ENCODE results near the gene LCE1B. TPM values are rescaled to one million over a fixed set of nuclear protein-coding genes. Genes with fewer than 3 reads are reported as not detected.

Gene LCE1B
- total and polyA plus RNA-seq, 8 donors: not detected

DNA sequence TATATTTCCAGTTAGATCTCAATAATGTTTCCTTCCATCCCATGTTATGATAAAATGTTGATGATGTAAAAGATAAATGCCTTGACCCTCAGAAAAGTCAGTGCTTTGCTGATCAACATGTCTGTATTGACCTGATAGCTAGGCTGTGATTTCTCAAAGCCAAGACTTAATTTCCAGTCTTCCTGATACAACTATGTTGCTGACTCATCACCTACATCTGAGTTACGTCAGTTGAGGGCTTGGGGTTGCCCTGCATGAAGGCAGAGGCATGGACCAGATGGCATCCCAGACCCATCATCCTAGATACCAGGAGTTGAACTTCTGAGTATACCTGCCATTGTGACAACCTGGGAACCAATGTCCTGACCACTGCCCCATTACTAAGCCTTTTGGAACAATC is 10.4 kb upstream of the LCE1B start:
- no peak for ATAC-seq
- DNase-seq: no peak
- Histone ChIP-seq H3K27me3 (peaks cover 0 to 3% (median 0%) of the 10 kb centered on the region in 4 donors), H3K4me1 (no peaks in the 10 kb centered on the region), H3K4me3 (no peak overlapping the region), H3K27ac (no peak overlapping the region), H3K36me3 (no peaks in the 10 kb centered on the region), H3K9me3 (no peaks in the 10 kb centered on the region)
- FAIRE-seq: no peak
- intact Hi-C loops (cut with DNase I): no loop called here
- no peak for TF ChIP-seq CTCF (IDR thresholded peaks at IDR 0.05)
- 45 to 48% methylated on average over 1 of the region's 1 CpG for WGBS, 2 donors

GRCh38 chr1:152806576-152806975 is 5.2 kb upstream of the LCE1B start, which contains the start of gene LCE1C:
LCE1C (minus strand) TSS chr1:152806651; CDS start chr1:152805478, 1,173 bp downstream.
- DNase-seq: no peak
- Histone ChIP-seq H3K27me3 (no peaks in the 10 kb centered on the region), H3K4me3 (no peak within 1 kb of the TSS), H3K4me1 (no peaks in the 10 kb centered on the region), H3K9me3 (no peaks in the 10 kb centered on the region), H3K27ac (no peak within 1 kb of the TSS), H3K36me3 (no peaks in the 10 kb centered on the region)
- intact Hi-C loops (cut with DNase I): no loop called here
- FAIRE-seq: no peak
- TF ChIP-seq CTCF (IDR thresholded peaks at IDR 0.05): no peak
- ATAC-seq: no peak
- 49 to 51% methylated on average over 3 of the region's 3 CpGs for WGBS, 2 donors

- DNase-seq (no peak), ATAC-seq (no peak), FAIRE-seq (no peak)
- WGBS, 2 donors: 64 to 67% methylated on average over 2 of the region's 2 CpGs
- TF ChIP-seq CTCF (IDR thresholded peaks at IDR 0.05): no peak
- no peaks in the 10 kb centered on the region for H3K4me1 ChIP-seq
- intact Hi-C loops (cut with DNase I): no loop called here
- no peaks in the 10 kb centered on the region for H3K36me3 ChIP-seq
- H3K4me3 ChIP-seq: no peak overlapping the region
- H3K9me3 ChIP-seq: no peaks in the 10 kb centered on the region
- H3K27ac ChIP-seq: no peak overlapping the region
- no peaks in the 10 kb centered on the region for H3K27me3 ChIP-seq
These were observed 721 bp upstream of the LCE1B start for GRCh38 chr1:152811050-152811449.

DNA sequence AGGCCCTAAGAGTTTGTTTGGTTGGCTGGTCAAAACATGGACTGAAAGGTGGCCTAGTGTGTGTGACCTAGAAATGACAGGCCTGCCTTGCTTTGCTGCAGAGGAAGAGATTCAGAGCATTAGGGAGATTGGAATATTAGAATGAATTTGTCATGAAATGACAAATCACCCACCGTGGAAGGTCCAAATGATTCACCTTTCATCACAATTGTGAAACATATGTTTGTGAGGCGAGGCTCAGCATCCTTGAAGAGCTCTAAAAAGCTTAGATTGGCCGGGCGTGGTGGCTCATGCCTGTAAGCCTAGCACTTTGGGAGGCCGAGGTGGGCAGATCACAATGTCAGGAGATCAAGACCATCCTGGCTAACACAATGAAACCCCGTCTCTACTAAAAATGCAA is 5.5 kb downstream of the LCE1B start:
- FAIRE-seq (no peak), DNase-seq (no peak)
- TF ChIP-seq CTCF (IDR thresholded peaks at IDR 0.05): no peak

GRCh38 chr1:152823294-152823693 is 11.5 kb downstream of the LCE1B start:
- Histone ChIP-seq H3K36me3 (no peaks in the 10 kb centered on the region), H3K4me3 (no peak overlapping the region), H3K27me3 (peaks cover 0 to 5% (median 0%) of the 10 kb centered on the region in 4 donors), H3K4me1 (no peaks in the 10 kb centered on the region), H3K27ac (no peak overlapping the region), H3K9me3 (no peaks in the 10 kb centered on the region)
- TF ChIP-seq CTCF (IDR thresholded peaks at IDR 0.05): no peak
- intact Hi-C loops (cut with DNase I): no loop called here
- ATAC-seq (no peak), FAIRE-seq (no peak), DNase-seq (no peak)
- 27 to 40% methylated on average over 5 of the region's 5 CpGs for WGBS, 2 donors

More for the DNA sequence above, 5.5 kb downstream of the LCE1B start:
- Histone ChIP-seq H3K4me3 (no peak overlapping the region), H3K27ac (no peak overlapping the region), H3K4me1 (no peaks in the 10 kb centered on the region), H3K36me3 (no peaks in the 10 kb centered on the region), H3K9me3 (no peaks in the 10 kb centered on the region), H3K27me3 (no peaks in the 10 kb centered on the region)
- WGBS, 2 donors: 83 to 89% methylated on average over 6 of the region's 6 CpGs
- ATAC-seq: no peak
- intact Hi-C loops (cut with DNase I): no loop called here

Data from pancreas (tissue), 10 donors.